Epithelial cell of esophagus (primary cell): ENCODE data around the gene JAK1.
A peak's percentile ranks its signal among the peaks of the same experiment; 100 is the strongest.

Source experiments
- DNase-seq: peaks from one replicate; pipeline ENCODE4 v3.0.0; 2010; ENCODE audit warnings: low read depth
- H3K4me3 ChIP-seq: 2 replicates; pipeline ENCODE4 v1.5.1; 2011; ENCODE audit warnings: mild to moderate bottlenecking, low read length, control low read depth
- TF ChIP-seq, protein P1 (sequence below): IDR thresholded peaks from 2 replicates; pipeline ENCODE4 v1.5.1; 2011; ENCODE audit warnings: low read depth, mild to moderate bottlenecking, low read length, control low read depth, inconsistent platforms; ENCODE audit not compliant: insufficient read depth; ENCODE audit errors: missing control alignments

Gene JAK1

DNA sequence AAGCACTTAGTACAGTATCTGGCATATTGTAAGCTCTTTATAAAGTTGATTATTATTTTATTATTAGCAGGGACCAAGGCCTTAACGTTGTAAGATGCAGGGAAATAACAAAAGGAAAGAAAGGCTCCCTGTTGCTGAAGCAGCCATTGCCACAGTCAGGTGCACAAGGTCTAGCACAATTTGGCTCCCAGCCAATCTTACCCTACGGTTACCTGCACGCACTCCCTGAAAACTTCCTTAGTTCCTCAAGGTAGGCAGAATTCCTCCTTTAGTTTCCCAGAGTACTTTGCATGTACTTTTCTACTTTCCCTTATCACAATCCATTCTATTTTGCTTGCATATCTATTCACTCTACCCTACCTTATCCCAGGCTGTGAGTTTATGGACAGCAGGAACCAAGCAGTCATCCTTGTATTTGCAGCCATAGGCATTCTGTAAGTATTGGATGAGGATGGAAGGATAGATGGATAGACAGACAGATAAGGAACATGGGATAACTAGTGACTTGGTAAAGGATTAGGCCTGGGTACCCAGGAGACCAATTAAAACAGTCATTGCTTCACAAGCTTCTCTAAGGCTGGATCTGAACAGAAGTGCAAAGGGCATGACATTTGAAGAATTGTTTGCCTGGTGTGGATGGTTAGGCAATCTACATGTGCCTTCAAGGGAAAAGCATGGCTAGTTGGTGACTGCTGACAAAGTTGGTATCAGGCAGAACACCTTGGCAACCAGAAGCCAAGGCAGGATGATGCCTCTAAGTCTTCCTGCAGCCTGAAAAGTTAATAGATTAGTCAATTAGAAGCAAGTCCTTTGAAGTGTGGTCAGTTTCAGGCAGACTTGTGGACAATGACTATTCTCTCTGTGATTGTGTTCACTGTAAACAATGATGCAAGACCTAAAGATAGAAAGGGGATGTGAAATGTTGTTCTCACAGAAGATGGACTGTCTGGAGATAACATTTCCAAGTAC is 20.8 kb upstream of the JAK1 start:
- H3K4me3 ChIP-seq, result no peak overlapping the region
- TF ChIP-seq, protein P1, sequence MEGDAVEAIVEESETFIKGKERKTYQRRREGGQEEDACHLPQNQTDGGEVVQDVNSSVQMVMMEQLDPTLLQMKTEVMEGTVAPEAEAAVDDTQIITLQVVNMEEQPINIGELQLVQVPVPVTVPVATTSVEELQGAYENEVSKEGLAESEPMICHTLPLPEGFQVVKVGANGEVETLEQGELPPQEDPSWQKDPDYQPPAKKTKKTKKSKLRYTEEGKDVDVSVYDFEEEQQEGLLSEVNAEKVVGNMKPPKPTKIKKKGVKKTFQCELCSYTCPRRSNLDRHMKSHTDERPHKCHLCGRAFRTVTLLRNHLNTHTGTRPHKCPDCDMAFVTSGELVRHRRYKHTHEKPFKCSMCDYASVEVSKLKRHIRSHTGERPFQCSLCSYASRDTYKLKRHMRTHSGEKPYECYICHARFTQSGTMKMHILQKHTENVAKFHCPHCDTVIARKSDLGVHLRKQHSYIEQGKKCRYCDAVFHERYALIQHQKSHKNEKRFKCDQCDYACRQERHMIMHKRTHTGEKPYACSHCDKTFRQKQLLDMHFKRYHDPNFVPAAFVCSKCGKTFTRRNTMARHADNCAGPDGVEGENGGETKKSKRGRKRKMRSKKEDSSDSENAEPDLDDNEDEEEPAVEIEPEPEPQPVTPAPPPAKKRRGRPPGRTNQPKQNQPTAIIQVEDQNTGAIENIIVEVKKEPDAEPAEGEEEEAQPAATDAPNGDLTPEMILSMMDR, result no peak
- DNase-seq, result no peak

DNA sequence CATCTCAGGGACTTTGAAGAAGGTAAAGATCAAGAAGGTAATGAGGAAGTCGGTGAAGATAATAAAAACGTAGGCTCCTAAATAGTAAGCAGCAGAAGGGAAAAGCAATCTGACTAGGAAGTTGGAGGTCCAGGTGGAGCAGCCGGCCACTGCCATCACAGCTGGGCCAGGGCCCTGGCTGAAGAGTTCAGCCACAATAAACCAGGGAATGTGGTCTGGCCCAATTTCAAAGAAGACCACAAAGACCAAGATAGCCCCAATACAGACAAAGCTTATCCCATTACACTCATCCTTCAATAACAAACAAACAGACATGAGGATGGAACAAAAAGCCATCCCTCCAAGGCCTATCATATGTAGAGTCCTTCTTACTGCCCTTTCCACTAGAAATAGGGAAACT is 18.4 kb upstream of the JAK1 start:
- no peak for DNase-seq
- TF ChIP-seq, protein P1, result no peak
- no peak overlapping the region for H3K4me3 ChIP-seq

DNA sequence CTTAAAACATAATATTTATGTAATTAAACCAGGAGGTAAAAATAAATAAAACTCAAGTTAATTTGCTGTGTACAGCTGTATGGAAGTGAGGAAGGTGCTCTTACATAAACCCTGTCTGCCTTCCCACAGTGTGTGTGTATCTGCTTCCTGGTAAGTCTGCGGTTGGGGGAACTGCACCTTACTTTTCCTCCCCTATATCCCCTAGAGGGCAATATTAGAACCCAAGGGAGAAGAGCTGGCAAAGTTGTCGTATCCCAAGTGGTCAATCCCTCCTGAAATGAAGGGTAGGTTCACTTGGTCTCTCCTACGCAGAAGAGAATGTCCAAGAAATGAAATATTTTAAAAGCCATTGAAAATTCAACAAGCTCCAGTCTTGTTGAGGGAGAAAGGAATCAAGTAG is 17.8 kb upstream of the JAK1 start:
- DNase-seq, result no peak
- H3K4me3 ChIP-seq, result no peak overlapping the region
- TF ChIP-seq, protein P1, result no peak

- peak; percentile 92 for DNase-seq
- H3K4me3 ChIP-seq, result no peak overlapping the region
- TF ChIP-seq, protein P1, result no peak
These were observed 16.8 kb upstream of the JAK1 start for GRCh38 chr1:64983110-64983509.

- TF ChIP-seq, protein P1, result no peak
- DNase-seq, result peak; percentile 74
- H3K4me3 ChIP-seq, result no peak overlapping the region
These were observed 15.5 kb upstream of the JAK1 start for GRCh38 chr1:64981601-64982533.

DNA sequence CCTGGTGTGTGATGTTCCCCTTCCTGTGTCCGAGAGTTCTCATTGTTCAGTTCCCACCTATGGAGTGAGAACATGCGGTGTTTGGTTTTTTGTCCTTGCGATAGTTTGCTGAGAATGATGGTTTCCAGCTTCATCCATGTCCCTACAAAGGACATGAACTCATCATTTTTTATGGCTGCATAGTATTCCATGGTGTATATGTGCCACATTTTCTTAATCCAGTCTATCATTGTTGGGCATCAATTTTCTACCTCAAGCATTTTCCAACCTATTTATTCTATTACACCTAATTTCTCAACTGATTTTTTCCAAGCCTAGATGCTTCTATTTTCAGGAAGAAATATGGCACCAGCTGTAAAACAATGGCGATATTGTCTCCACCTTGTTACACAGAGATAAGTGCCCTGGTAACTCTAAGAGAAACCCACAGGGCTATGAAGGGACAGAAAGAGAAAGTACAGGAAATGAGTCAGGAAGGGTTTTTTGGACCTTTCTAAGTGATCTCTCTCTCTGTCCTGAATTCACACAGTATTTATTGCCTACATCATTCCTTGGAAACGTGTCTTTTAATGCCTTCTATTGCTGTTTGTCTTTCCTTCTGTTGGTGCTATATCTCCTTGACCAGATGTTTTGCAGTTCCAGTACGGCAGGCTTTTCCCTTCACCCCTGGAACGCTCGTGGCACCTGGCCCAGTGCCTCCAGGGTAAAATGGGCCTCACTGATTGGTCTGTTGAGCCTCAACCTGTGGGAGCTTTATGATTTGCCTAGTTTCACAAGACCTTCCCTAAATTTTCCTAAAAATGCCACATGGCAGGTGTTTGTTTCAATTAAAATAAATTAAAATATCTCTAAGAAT is 14.6 kb upstream of the JAK1 start:
- TF ChIP-seq, protein P1, result no peak
- H3K4me3 ChIP-seq, result no peak overlapping the region
- no peak for DNase-seq
